SK-N-SH (cell line): ENCODE data around the gene GRHL3. TPM values are rescaled to one million over a fixed set of nuclear protein-coding genes. Genes with fewer than 3 reads are reported as not detected.

Experiments used
- CTCF ChIA-PET: fragments of 300-600, 350-600 bp; formaldehyde crosslinking; extraction: SDS; loops from one replicate; lab custom pipeline; 2021; lab: Yijun Ruan, JAX
- POLR2A ChIA-PET: fragments of 350-600 bp; sonication (Branson Sonifier 250); formaldehyde crosslinking; extraction: SDS; loops from one replicate; lab custom pipeline; 2020; ENCODE audit warnings: antibody characterized with exemption, inconsistent platforms; lab: Yijun Ruan, JAX
- DNase-seq: peaks from one replicate; pipeline ENCODE4 v3.0.0; 2012
- H2AFZ ChIP-seq: fragments of 200-600 bp; sonication (generic); 2 replicates; pipeline ENCODE4 v1.8.1; 2016; ENCODE audit warnings: antibody characterized with exemption, mild to moderate bottlenecking, low read depth
- H3F3A ChIP-seq: fragments of 200-600 bp; sonication (generic); replicated peaks from 2 replicates; pipeline ENCODE3; 2016; ENCODE audit warnings: antibody characterized with exemption, mild to moderate bottlenecking; ENCODE audit not compliant: insufficient read depth
- H3K27ac ChIP-seq, 2 experiments: fragments of 200-500 bp in 1 of 2; fragments of 200-600 bp in 1 of 2; sonication (Bioruptor generic) in 1 of 2; sonication (generic), shearing (Covaris generic) in 1 of 2; 2 replicates each; pipeline versions ENCODE4 v1.5.1 to v1.6.1; 2014 to 2016; ENCODE audit warnings: low read depth in 2 of 2, inconsistent platforms in 1 of 2, low read length in 1 of 2, mild to moderate bottlenecking in 1 of 2, mixed read lengths in 1 of 2
- H3K27me3 ChIP-seq: fragments of 200-600 bp; sonication (generic), shearing (Covaris generic); 2 replicates; pipeline ENCODE4 v1.6.1; 2016; ENCODE audit warnings: mixed run types; ENCODE audit not compliant: insufficient read depth
- H3K36me3 ChIP-seq, 2 experiments: fragments of 200-500 bp in 1 of 2; fragments of 200-600 bp in 1 of 2; sonication (Bioruptor generic) in 1 of 2; sonication (generic) in 1 of 2; replicated peaks in 1 of 2; 2 replicates each; pipeline versions ENCODE3 to v1.5.1; 2014 to 2016; ENCODE audit warnings: low read length in 1 of 2, mild to moderate bottlenecking in 1 of 2; ENCODE audit not compliant: insufficient read depth in 2 of 2, control insufficient read depth in 1 of 2
- H3K4me1 ChIP-seq, 2 experiments: fragments of 200-500 bp in 1 of 2; fragments of 200-600 bp in 1 of 2; sonication (Bioruptor generic) in 1 of 2; sonication (generic), shearing (Covaris generic) in 1 of 2; 2 replicates each; pipeline versions ENCODE4 v1.5.1 to v1.6.1; 2014 to 2016; ENCODE audit warnings: low read depth in 1 of 2, low read length in 1 of 2, mixed run types in 1 of 2; ENCODE audit not compliant: insufficient read depth in 2 of 2, control insufficient read depth in 1 of 2
- H3K4me2 ChIP-seq: fragments of 200-600 bp; sonication (generic), shearing (Covaris generic); 2 replicates; pipeline ENCODE4 v1.6.1; 2017; ENCODE audit warnings: mixed run types
- H3K4me3 ChIP-seq, 2 experiments: fragments of 200-500 bp in 1 of 2; fragments of 200-600 bp in 1 of 2; sonication (Bioruptor generic) in 1 of 2; sonication (generic), shearing (Covaris generic) in 1 of 2; 2 replicates each; pipeline versions ENCODE4 v1.5.1 to v1.8.1; 2014 to 2016; ENCODE audit warnings: low read depth in 2 of 2, inconsistent platforms in 1 of 2, low read length in 1 of 2, mild to moderate bottlenecking in 1 of 2, mixed read lengths in 1 of 2, moderate library complexity in 1 of 2
- H3K79me2 ChIP-seq: fragments of 200-600 bp; sonication (generic); 2 replicates; pipeline ENCODE4 v1.8.1; 2017; ENCODE audit warnings: mild to moderate bottlenecking; ENCODE audit not compliant: insufficient read depth
- H3K9ac ChIP-seq: fragments of 200-600 bp; sonication (generic); 2 replicates; pipeline ENCODE4 v1.6.1; 2017; ENCODE audit warnings: mixed run types
- H3K9me2 ChIP-seq: fragments of 200-600 bp; sonication (generic); 2 replicates; pipeline ENCODE4 v1.6.1; 2017; ENCODE audit warnings: mixed run types
- H3K9me3 ChIP-seq: fragments of 200-600 bp; sonication (generic); 2 replicates; pipeline ENCODE4 v1.6.1; 2017; ENCODE audit warnings: mixed run types, mild to moderate bottlenecking, moderate library complexity
- H4K20me1 ChIP-seq: fragments of 200-600 bp; sonication (generic); 2 replicates; pipeline ENCODE4 v1.6.1; 2017; ENCODE audit warnings: mild to moderate bottlenecking, mixed run types; ENCODE audit not compliant: insufficient read depth
- CHD2 ChIP-seq: fragments of 150-350 bp; IDR thresholded peaks from 2 replicates; pipeline ENCODE4 v1.6.1; 2018; ENCODE audit warnings: low read length; ENCODE audit not compliant: partially characterized antibody
- FOSL2 ChIP-seq: IDR thresholded peaks from 2 replicates; pipeline ENCODE4 v1.4.0; 2012; ENCODE audit warnings: low read depth, mild to moderate bottlenecking, moderate library complexity, borderline replicate concordance
- JUND ChIP-seq: IDR thresholded peaks from 2 replicates; pipeline ENCODE4 v1.4.0; 2012
- MEF2A ChIP-seq: IDR thresholded peaks from 2 replicates; pipeline ENCODE4 v1.4.0; 2012; ENCODE audit warnings: low read depth, borderline replicate concordance
- MXI1 ChIP-seq: IDR thresholded peaks from 2 replicates; pipeline ENCODE4 v1.6.1; 2012; ENCODE audit warnings: mild to moderate bottlenecking, low read depth, low read length, improper control_type of control experiment
- NFIC ChIP-seq: IDR thresholded peaks from 2 replicates; pipeline ENCODE4 v1.4.0; 2012; ENCODE audit warnings: borderline replicate concordance
- NRF1 ChIP-seq: IDR thresholded peaks from 2 replicates; pipeline ENCODE4 v1.6.1; 2012; ENCODE audit warnings: low read depth, mild to moderate bottlenecking, low read length
- RAD21 ChIP-seq: IDR thresholded peaks from 2 replicates; pipeline ENCODE4 v1.6.1; 2012; ENCODE audit warnings: mild to moderate bottlenecking, low read length
- RFX5 ChIP-seq: IDR thresholded peaks from 2 replicates; pipeline ENCODE4 v1.6.1; 2012; ENCODE audit warnings: mild to moderate bottlenecking, improper control_type of control experiment, low read length
- SIN3A ChIP-seq: IDR thresholded peaks from 2 replicates; pipeline ENCODE4 v1.6.1; 2012; ENCODE audit warnings: low read depth, mild to moderate bottlenecking, low read length, moderate library complexity, borderline replicate concordance
- TEAD4 ChIP-seq: IDR thresholded peaks from 2 replicates; pipeline ENCODE4 v1.4.0; 2012; ENCODE audit warnings: mild to moderate bottlenecking, borderline replicate concordance; ENCODE audit not compliant: insufficient read depth
- YY1 ChIP-seq: IDR thresholded peaks from 2 replicates; pipeline ENCODE4 v1.4.0; 2012; ENCODE audit warnings: low read depth, mild to moderate bottlenecking
- WGBS: methylation state at CpG from one replicate; pipeline ENCODE4 v1.1.6; 2017; ENCODE audit warnings: low lambda C conversion rate; 5-methylcytosine and 5-hydroxymethylcytosine counted together
- polyA plus RNA-seq, 3 experiments: library from polyadenylated mRNA; depleted of rRNA; stranded (reverse); fragments of >200 nt; gene quantifications; 2 replicates each; pipeline ENCODE4 v1.2.3, GENCODE V29; 2012
- TF ChIP-seq, protein P1 (sequence below): IDR thresholded peaks from 2 replicates; pipeline ENCODE4 v1.4.0; 2012; ENCODE audit warnings: low read depth
- TF ChIP-seq, protein P2 (sequence below): IDR thresholded peaks from 2 replicates; pipeline ENCODE4 v1.4.0; 2012; ENCODE audit warnings: low read depth, borderline replicate concordance
- TF ChIP-seq, protein P3 (sequence below): fragments of 150-350 bp; IDR thresholded peaks from 2 replicates; pipeline ENCODE4 v1.6.1; 2016; ENCODE audit warnings: mild to moderate bottlenecking, low read depth, low read length
- TF ChIP-seq, protein P4 (sequence below): IDR thresholded peaks from 2 replicates; pipeline ENCODE4 v1.4.0; 2012; ENCODE audit warnings: low read depth, borderline replicate concordance

The GRHL3 gene
- polyA plus RNA-seq, 1 of the 3 experiments (the other 2 are of a cell fraction) = 0.05 TPM

DNA sequence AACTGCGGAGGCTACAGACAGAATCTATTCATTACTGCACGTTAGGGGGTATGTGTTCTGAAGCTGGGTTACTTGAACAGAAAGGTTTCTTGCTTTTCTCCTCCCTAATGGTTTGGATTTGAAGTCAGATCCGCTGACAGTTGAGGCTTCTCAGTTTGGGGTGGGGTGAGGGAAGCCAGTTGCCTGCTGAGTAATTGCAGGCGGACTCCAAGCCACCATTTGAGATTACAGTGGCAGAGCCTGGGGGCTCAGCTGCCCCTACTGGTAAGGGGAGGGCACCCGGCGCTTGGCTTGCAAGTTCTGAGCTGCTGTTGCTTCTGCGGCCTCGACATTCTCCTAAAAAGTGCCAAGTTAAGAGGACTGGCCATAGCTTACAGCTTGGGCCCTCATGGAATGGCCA, 2.0 kb downstream of the GRHL3 start (continued):
- no peak for TF ChIP-seq NRF1
- TF ChIP-seq JUND = no peak
- no peak for TF ChIP-seq SIN3A
- no peak for TF ChIP-seq MXI1
- no peak for TF ChIP-seq TEAD4
- no peak for TF ChIP-seq FOSL2
- no peak for TF ChIP-seq NFIC
- TF ChIP-seq RFX5 = no peak
- TF ChIP-seq, protein P1, sequence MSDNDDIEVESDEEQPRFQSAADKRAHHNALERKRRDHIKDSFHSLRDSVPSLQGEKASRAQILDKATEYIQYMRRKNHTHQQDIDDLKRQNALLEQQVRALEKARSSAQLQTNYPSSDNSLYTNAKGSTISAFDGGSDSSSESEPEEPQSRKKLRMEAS = no peak
- no peak for TF ChIP-seq CHD2
- TF ChIP-seq, protein P2, sequence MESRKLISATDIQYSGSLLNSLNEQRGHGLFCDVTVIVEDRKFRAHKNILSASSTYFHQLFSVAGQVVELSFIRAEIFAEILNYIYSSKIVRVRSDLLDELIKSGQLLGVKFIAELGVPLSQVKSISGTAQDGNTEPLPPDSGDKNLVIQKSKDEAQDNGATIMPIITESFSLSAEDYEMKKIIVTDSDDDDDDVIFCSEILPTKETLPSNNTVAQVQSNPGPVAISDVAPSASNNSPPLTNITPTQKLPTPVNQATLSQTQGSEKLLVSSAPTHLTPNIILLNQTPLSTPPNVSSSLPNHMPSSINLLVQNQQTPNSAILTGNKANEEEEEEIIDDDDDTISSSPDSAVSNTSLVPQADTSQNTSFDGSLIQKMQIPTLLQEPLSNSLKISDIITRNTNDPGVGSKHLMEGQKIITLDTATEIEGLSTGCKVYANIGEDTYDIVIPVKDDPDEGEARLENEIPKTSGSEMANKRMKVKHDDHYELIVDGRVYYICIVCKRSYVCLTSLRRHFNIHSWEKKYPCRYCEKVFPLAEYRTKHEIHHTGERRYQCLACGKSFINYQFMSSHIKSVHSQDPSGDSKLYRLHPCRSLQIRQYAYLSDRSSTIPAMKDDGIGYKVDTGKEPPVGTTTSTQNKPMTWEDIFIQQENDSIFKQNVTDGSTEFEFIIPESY = no peak

DNA sequence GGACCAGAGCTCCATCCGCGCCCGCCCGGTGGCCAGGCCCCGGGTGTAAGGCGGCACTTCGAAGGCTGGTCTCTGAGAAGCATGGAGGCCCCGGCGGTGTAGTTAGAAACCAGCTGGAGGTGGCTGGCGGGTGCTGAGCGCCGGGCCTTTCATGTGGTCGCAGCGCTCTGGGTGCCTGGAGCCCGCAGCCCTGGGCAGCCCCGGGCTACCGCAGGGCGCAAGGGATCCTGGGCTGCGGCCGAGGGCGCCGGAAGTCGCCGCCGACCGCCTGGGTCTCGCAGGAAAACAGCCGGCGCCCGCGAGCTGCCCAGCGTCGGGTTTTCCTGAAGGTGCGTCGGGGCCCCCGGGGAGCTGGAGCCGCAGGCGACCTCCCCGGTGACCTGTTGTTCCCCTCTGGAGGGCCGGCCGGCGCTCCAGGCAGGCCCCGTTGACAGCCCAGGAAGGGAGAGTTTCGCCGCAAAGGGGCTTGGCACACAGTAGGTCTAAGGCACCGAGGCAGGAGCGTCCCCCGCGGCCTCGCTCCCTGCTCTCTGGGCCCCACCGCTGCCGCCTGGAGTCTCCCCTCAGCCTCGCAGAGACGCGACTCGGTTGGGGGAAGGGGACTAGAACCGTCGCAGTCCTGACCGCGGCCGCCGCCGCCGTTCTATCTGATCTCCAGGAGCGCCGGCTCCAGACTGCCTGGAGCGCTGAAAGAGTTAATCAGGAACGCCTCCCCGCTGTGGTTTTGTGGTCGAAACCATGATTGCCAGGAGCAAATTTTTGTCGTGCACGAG, 2.7 kb downstream of the GRHL3 start:
- DNase-seq = no peak
- Histone ChIP-seq H4K20me1 (no peaks in the 10 kb centered on the region), H3K27ac (no peak overlapping the region), H3K4me2 (no peak overlapping the region), H3K4me1 (peaks cover 0 to 9% of the 10 kb centered on the region in 2 experiments; a peak in 1 of 4 replicates), H3F3A (no peaks in the 10 kb centered on the region), H3K4me3 (no peak overlapping the region), H3K9me3 (no peaks in the 10 kb centered on the region), H3K9me2 (no peaks in the 10 kb centered on the region), H3K79me2 (no peaks in the 10 kb centered on the region), H3K27me3 (0 out of 2 replicates have a peak, but pooled peaks cover 17% of the 10 kb centered on the region), H2AFZ (no peak overlapping the region), H3K36me3 (no peaks in the 10 kb centered on the region)
- ChIA-PET CTCF (interaction anchor here (3.6 kb wide), 1 partner anchor 120 kb away, joined by 11 read pairs; no protein-coding TSS in a partner anchor), POLR2A (no interaction called here)
- 78% methylated on average over 45 of the region's 72 CpGs for WGBS
- TF ChIP-seq, protein P3, sequence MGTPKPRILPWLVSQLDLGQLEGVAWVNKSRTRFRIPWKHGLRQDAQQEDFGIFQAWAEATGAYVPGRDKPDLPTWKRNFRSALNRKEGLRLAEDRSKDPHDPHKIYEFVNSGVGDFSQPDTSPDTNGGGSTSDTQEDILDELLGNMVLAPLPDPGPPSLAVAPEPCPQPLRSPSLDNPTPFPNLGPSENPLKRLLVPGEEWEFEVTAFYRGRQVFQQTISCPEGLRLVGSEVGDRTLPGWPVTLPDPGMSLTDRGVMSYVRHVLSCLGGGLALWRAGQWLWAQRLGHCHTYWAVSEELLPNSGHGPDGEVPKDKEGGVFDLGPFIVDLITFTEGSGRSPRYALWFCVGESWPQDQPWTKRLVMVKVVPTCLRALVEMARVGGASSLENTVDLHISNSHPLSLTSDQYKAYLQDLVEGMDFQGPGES = no peak
- no peak for TF ChIP-seq RAD21
- TF ChIP-seq YY1 = no peak
- TF ChIP-seq, protein P4, sequence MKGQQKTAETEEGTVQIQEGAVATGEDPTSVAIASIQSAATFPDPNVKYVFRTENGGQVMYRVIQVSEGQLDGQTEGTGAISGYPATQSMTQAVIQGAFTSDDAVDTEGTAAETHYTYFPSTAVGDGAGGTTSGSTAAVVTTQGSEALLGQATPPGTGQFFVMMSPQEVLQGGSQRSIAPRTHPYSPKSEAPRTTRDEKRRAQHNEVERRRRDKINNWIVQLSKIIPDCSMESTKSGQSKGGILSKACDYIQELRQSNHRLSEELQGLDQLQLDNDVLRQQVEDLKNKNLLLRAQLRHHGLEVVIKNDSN = no peak
- TF ChIP-seq MEF2A = no peak
- TF ChIP-seq, all 33 proteins: peak for 0
- no peak overlapping the region for H3K9ac ChIP-seq
